Neural progenitor cell (in vitro differentiated cells): ENCODE results near the gene HSBP1L1.

ENCODE experiments used
- CTCF ChIP-seq: fragments of 200-600 bp; sonication (generic); IDR thresholded peaks from 2 replicates; pipeline ENCODE4 v1.5.1; 2017; ENCODE audit warnings: antibody characterized with exemption, mild to moderate bottlenecking
- EZH2 ChIP-seq: fragments of 200-600 bp; sonication (generic); IDR thresholded peaks from 2 replicates; pipeline ENCODE4 v1.6.1; 2017; ENCODE audit warnings: antibody characterized with exemption, mild to moderate bottlenecking, moderate library complexity
- EZH2phosphoT487 ChIP-seq: fragments of 200-600 bp; sonication (generic); IDR thresholded peaks from 2 replicates; pipeline ENCODE4 v1.6.1; 2017; ENCODE audit warnings: antibody characterized with exemption

- TF ChIP-seq CTCF (no peak), EZH2 (no peak), EZH2phosphoT487 (no peak)
These were observed 39.4 kb upstream of the HSBP1L1 start for GRCh38 chr18:79924814-79925731.
